ENCODE measurements around the gene C2orf66. TPM values are rescaled to one million over a fixed set of nuclear protein-coding genes. Genes with fewer than 3 reads are reported as not detected.

The C2orf66 gene
- under 1 TPM in 1 of 2 donors, not detected in 1; 0.18 TPM for total RNA-seq
- long read RNA-seq, result 0 reads

- intact Hi-C loops (cut with DNase I), result no loop called here
- no peak for ATAC-seq
- DNase-seq, result no peak
These were observed at the start of gene C2orf66 for GRCh38 chr2:196809260-196809659. Gene C2orf66, minus strand, starts transcription at chr2:196809355. Its CDS starts 19 bp downstream, at chr2:196809336.

- ATAC-seq, result no peak
- intact Hi-C loops (cut with DNase I), result no loop called here
- no peak for DNase-seq
These were observed 45.5 kb upstream of the C2orf66 start for GRCh38 chr2:196854629-196855028.

- DNase-seq (no peak), ATAC-seq (no peak)
- intact Hi-C loops (cut with DNase I), result no loop called here
These were observed 44.3 kb upstream of the C2orf66 start for GRCh38 chr2:196853301-196854087.

- DNase-seq (no peak), ATAC-seq (no peak)
- intact Hi-C loops (cut with DNase I), result no loop called here
These were observed 41.9 kb upstream of the C2orf66 start for GRCh38 chr2:196851088-196851487.

- no peak for DNase-seq
- peak in 1 of 2 donors; percentile 57 for ATAC-seq
- intact Hi-C loops (cut with DNase I), result no loop called here
These were observed 40.7 kb upstream of the C2orf66 start for GRCh38 chr2:196849895-196850294.

- intact Hi-C loops (cut with DNase I), result no loop called here
- ATAC-seq (no peak), DNase-seq (no peak)
These were observed 37.1 kb upstream of the C2orf66 start for GRCh38 chr2:196846295-196846694.

GRCh38 chr2:196845371-196845770 is 36.2 kb upstream of the C2orf66 start:
- intact Hi-C loops (cut with DNase I), result no loop called here
- DNase-seq (no peak), ATAC-seq (no peak)

GRCh38 chr2:196840171-196840570 is 31.0 kb upstream of the C2orf66 start:
- DNase-seq, result no peak
- ATAC-seq, result no peak
- intact Hi-C loops (cut with DNase I), result no loop called here

- intact Hi-C loops (cut with DNase I), result no loop called here
- ATAC-seq, result no peak
- DNase-seq, result no peak
These were observed 30.4 kb upstream of the C2orf66 start for GRCh38 chr2:196839574-196839973.

GRCh38 chr2:196836440-196836839 is 27.3 kb upstream of the C2orf66 start:
- ATAC-seq (no peak), DNase-seq (no peak)
- intact Hi-C loops (cut with DNase I), result no loop called here

GRCh38 chr2:196830701-196831100 is 21.5 kb upstream of the C2orf66 start:
- DNase-seq, result no peak
- no peak for ATAC-seq
- intact Hi-C loops (cut with DNase I), result no loop called here

GRCh38 chr2:196827356-196827755 is 18.2 kb upstream of the C2orf66 start:
- intact Hi-C loops (cut with DNase I), result no loop called here
- DNase-seq (no peak), ATAC-seq (no peak)

- peak in 1 of 2 donors; percentile 80 for ATAC-seq
- intact Hi-C loops (cut with DNase I), result no loop called here
- no peak for DNase-seq
These were observed 14.8 kb upstream of the C2orf66 start for GRCh38 chr2:196823750-196824522.

- intact Hi-C loops (cut with DNase I), result no loop called here
- no peak for DNase-seq
These were observed 12.0 kb upstream of the C2orf66 start for GRCh38 chr2:196821195-196821594.

GRCh38 chr2:196808083-196808665 is 981 bp downstream of the C2orf66 start:
- no peak for ATAC-seq
- intact Hi-C loops (cut with DNase I), result no loop called here
- DNase-seq, result no peak

More at GRCh38 chr2:196821195-196821594, 12.0 kb upstream of the C2orf66 start:
- ATAC-seq, result no peak

- DNase-seq, result no peak
- intact Hi-C loops (cut with DNase I), result no loop called here
- ATAC-seq, result no peak
These were observed 4.8 kb downstream of the C2orf66 start for GRCh38 chr2:196804381-196804780.

- intact Hi-C loops (cut with DNase I), result no loop called here
- no peak for ATAC-seq
- DNase-seq, result no peak
These were observed 6.8 kb downstream of the C2orf66 start for GRCh38 chr2:196802401-196802800.

GRCh38 chr2:196801674-196802261 is 7.4 kb downstream of the C2orf66 start:
- intact Hi-C loops (cut with DNase I), result no loop called here
- DNase-seq (no peak), ATAC-seq (no peak)

GRCh38 chr2:196798980-196799379 is 10.2 kb downstream of the C2orf66 start:
- intact Hi-C loops (cut with DNase I), result no loop called here
- DNase-seq, result no peak
- ATAC-seq, result no peak

GRCh38 chr2:196792865-196793264 is 16.3 kb downstream of the C2orf66 start:
- intact Hi-C loops (cut with DNase I), result no loop called here
- DNase-seq (no peak), ATAC-seq (no peak)
